HG03097 (cell line): ENCODE results near the gene COL25A1.

Source experiments
- ATAC-seq: cut with Tn5 transposase; IDR thresholded peaks from one replicate; pipeline ENCODE4 v1.9.1; 2021; ENCODE audit not compliant: unreplicated experiment, low FRiP score

Gene COL25A1

GRCh38 chr4:108795733-108796132 is 506.7 kb downstream of the COL25A1 start:
- no peak for ATAC-seq

GRCh38 chr4:108794136-108794535 is 508.3 kb downstream of the COL25A1 start:
- ATAC-seq: no peak

- ATAC-seq: no peak
Observed at GRCh38 chr4:108793415-108793814, 509.0 kb downstream of the COL25A1 start.

- no peak for ATAC-seq
Observed at GRCh38 chr4:108788731-108789130, 513.7 kb downstream of the COL25A1 start.

DNA sequence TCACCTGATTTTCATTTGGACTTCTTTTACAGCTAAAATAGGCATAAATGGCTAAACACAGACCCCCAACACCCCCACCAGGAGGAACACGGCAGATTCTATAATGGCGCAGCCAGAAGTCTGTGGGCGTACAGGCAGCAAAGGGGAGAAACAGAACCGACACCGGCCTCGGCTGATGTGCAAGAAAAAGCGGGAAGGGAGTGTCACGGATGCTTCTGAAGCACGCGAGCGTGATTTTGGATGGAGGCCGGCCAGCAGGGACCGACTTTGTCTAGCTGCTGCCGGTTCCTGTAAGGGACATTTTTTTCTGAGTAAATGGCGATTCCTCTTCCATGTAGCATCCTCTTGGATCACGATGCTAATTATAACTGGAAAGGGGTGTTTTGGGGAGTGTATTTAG is 514.7 kb downstream of the COL25A1 start:
- ATAC-seq: no peak

DNA sequence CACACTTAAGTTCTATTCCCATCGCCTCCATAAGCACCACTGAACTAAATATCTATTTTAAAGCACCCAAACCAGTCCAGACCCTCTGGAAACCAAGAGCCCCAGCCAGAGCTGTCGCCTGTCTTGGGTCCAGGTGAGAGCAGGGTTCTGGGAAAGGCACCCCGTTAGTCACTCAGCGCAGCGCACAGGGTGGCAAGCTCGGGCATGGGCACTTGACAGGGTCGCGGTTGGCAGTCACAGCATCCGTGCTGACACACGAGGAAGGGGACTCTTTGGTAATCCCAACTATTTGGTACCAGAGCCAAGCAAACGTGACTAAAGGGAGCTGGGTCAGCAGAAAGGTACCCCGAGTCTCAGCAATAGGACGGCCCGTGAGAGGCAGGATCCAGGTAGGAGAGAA is 515.4 kb downstream of the COL25A1 start:
- no peak for ATAC-seq

DNA sequence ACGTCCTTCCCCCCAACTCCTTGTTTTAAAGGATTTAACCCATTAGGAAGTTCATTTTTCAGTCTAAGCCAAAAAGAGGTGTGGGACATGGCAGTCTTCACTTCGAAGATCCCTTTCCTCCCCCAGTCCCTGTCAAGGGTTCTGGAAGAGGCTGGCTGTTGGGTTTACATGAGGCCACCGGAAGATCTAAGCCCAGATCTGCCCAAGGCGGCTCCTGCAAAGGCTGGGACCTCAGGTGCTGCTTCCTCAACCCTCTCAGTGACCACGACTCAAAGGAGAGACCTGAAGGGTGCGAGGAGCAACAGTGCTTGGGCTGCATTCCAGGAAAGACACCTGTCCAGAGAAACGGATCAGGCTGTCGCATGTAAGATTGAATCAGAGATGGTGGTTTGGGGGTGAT is 516.1 kb downstream of the COL25A1 start:
- no peak for ATAC-seq

DNA sequence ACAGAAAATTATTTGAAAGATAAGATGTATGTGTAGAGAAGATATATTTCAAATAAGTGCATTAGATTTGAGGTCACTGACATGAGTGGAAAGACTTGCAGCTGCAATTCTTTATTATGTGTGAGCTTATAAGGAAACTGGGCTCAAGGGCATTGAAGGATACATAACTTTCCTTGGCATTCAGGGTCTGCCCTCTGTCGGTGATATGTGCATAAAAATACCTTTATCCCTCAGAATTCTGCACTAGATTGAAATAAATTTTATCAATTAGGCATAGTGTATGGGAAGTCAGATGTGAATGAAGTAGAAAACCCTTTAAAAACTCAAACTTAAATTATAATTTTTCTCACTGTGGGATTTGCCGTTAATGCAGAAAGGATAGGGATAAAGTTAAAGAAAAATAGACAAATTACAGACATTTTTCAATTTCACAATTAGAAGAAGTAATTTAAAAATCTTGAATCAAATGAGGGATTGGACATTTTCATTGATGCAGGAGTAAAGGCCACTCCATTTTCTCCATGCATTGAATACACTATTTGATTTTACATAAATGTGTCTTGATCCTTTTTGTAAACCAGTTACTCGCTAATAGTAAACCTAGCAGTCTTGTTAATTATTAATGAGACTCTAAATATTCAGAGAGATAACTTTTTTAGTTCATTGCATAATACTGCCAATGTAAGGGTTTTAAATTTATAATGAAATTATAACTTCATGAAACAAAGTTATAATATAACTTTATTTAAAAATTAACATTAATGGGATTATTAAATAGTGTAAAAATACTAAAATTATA is 518.6 kb downstream of the COL25A1 start:
- ATAC-seq: no peak

- ATAC-seq: no peak
Observed at GRCh38 chr4:108779958-108780357, 522.5 kb downstream of the COL25A1 start.

DNA sequence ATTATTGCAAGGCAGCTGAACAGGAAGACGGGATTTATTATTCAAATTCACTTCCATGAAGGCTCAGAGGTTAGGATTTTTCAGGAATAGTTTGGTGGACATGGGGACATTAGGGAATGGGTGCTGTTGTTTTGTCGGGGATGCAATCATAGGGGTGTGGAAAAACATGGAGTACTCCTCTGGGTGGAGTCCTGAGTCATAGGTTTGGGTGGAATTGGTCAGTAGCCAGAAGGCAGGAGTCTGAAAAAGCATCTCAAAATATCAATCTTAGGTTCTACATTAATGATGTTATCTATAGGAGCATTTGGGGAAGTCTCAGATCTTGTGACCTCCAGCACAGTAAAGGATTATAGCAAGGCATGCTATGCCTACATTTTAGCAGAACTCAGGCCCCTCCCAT is 525.1 kb downstream of the COL25A1 start:
- ATAC-seq: no peak

GRCh38 chr4:108775921-108776320 is 526.5 kb downstream of the COL25A1 start:
- ATAC-seq: no peak

- ATAC-seq: no peak
Observed at GRCh38 chr4:108774809-108775530, 527.5 kb downstream of the COL25A1 start.

- no peak for ATAC-seq
Observed at GRCh38 chr4:108772402-108772801, 530.1 kb downstream of the COL25A1 start.

- no peak for ATAC-seq
Observed at GRCh38 chr4:108766058-108766457, 536.4 kb downstream of the COL25A1 start.

- no peak for ATAC-seq
Observed at GRCh38 chr4:108763986-108764385, 538.5 kb downstream of the COL25A1 start.

DNA sequence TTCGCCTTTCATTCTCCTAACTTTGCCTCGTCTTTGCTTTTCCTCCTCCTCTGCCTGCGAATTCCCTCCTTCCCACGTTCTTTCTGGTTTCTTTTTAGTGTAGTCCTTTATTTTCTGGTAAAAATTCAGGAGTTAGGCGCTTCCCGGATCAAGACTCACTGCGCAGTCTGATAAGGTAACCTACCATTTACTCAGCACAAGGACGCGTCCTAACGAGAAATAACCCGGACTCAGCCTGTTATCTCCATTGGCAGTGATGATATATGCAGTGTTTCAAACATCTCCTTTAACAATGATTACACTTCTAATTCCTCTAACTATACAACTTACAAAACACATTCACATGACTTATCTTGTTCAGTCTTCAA is 539.2 kb downstream of the COL25A1 start:
- no peak for ATAC-seq

DNA sequence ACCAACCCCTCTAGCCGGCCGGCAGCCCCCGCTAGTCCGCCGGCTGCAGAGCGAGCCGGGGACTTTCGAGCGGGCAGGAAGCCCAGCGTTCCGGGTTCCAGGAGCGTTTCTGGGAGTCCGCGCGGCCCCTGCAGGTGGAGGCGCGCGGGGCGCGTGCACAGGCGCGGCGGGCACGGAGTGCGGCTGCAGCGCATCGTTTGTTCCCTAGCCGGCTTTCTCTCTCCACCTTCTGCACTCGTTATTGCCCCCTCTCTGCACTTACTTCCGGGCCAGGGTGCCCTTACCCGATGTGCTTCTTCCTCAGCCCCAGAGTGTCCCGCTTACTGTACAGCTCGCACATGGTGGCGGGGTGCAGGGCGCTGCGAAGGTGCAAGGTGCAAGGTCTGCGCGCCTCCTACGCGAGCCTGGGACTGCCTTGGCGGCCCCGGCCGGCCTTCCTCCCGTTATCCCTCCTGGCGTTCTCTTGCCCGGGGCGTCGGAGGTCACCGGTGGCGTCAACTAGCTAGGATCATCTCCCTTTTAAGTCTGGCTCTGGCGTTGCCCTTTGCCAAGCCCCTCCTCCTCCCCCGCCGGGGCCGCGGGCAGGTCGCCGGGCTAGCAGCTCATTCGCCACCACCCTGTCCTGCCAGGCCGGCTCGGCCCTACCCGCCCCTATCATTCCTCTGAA is 539.8 kb downstream of the COL25A1 start, which contains the start of gene ETNPPL:
TSS of gene ETNPPL (minus strand) at position 495 of the 667 bp plus-strand sequence. CDS start at position 340, 155 bp downstream.
- ATAC-seq: no peak
